ENCODE data around the gene UBXN1.

Gene UBXN1

GRCh38 chr11:62627713-62628112 is 51.2 kb downstream of the UBXN1 start:
- no peak for DNase-seq
